Thymus (tissue), 14 donors: ENCODE data around the gene SURF2. TPM values are rescaled to one million over a fixed set of nuclear protein-coding genes. Genes with fewer than 3 reads are reported as not detected.
"Not testable (repeated sequence)": the region's sequence is repeated elsewhere in the genome, so short reads cannot be mapped to it uniquely, and the experiment has no call there.

Source experiments
- DNase-seq, 9 donors: peaks; one replicate each; pipeline ENCODE4 v3.0.0-alpha.2; 2013; ENCODE audit warnings: low spot score in 9 of 9, low read depth in 6 of 9, missing footprints in 1 of 9
- H3K27ac ChIP-seq, 2 donors: one replicate each; pipeline ENCODE4 v1.5.1; 2013; ENCODE audit warnings: control low read depth in 1 of 2, low read depth in 1 of 2, low read length in 1 of 2, mild to moderate bottlenecking in 1 of 2, moderate library complexity in 1 of 2
- H3K27me3 ChIP-seq, 2 donors: one replicate each; pipeline ENCODE4 v1.5.1; 2013; ENCODE audit warnings: low read length in 1 of 2; ENCODE audit not compliant: control insufficient read depth in 2 of 2, insufficient read depth in 1 of 2
- H3K36me3 ChIP-seq, 2 donors: one replicate each; pipeline ENCODE4 v1.5.1; 2013; ENCODE audit warnings: low read length in 1 of 2, mild to moderate bottlenecking in 1 of 2, moderate library complexity in 1 of 2; ENCODE audit not compliant: control insufficient read depth in 2 of 2, insufficient read depth in 2 of 2
- H3K4me1 ChIP-seq, 2 donors: one replicate each; pipeline ENCODE4 v1.5.1; 2013; ENCODE audit warnings: low read length in 2 of 2; ENCODE audit not compliant: control insufficient read depth in 2 of 2, insufficient read depth in 2 of 2
- H3K4me3 ChIP-seq, 2 donors: one replicate each; pipeline ENCODE4 v1.5.1; 2013; ENCODE audit warnings: low read length in 2 of 2, control low read depth in 1 of 2, mild to moderate bottlenecking in 1 of 2
- H3K9me3 ChIP-seq, 2 donors: one replicate each; pipeline ENCODE4 v1.5.1; 2013; ENCODE audit warnings: low read length in 1 of 2, mild to moderate bottlenecking in 1 of 2; ENCODE audit not compliant: control insufficient read depth in 2 of 2, insufficient read depth in 1 of 2
- WGBS: extraction: QIAGEN DNeasy Blood & Tissue Kit; methylation state at CpG from one replicate; pipeline ENCODE4 v1.1.7; 2013; 5-methylcytosine and 5-hydroxymethylcytosine counted together
- long read RNA-seq, 10 donors: transcript quantifications; one replicate each; lab custom pipeline, GENCODE V29; 2026
- polyA plus RNA-seq: library from polyadenylated mRNA; stranded (reverse); fragments of 200-250 nt; gene quantifications from one replicate; pipeline ENCODE4 v1.2.3, GENCODE V29; 2013
- total RNA-seq: library from RNA; stranded (reverse); fragments of 120-200 nt; gene quantifications from one replicate; pipeline ENCODE4 v1.2.4, GENCODE V29; 2013
- donor health status: healthy.

SURF2 gene
- total RNA-seq (21.9 TPM), polyA plus RNA-seq (34.0 TPM)
- long read RNA-seq, donor 1, partial matches to known transcripts = 0 of 1 reads
- long read RNA-seq, donor 1, other reads (novel, unspliced or antisense) = 0 of 1 reads
- long read RNA-seq, donor 2 = 0 reads
- long read RNA-seq, donor 3, transcript SURF2-201 (6 exons, 842 nt) = major isoform, 17 of 58 reads
- long read RNA-seq, donor 3, partial matches to known transcripts = 41 of 58 reads
- long read RNA-seq, donor 3, other reads (novel, unspliced or antisense) = 0 of 58 reads
- long read RNA-seq, donor 4, partial matches to known transcripts = 42 of 44 reads
- long read RNA-seq, donor 4, other reads (novel, unspliced or antisense) = 0 of 44 reads
- long read RNA-seq, donor 5, transcript SURF2-201 (6 exons, 842 nt) = major isoform, 11 of 64 reads
- long read RNA-seq, donor 5, partial matches to known transcripts = 53 of 64 reads
- long read RNA-seq, donor 5, other reads (novel, unspliced or antisense) = 0 of 64 reads
- long read RNA-seq, donor 6, partial matches to known transcripts = 10 of 47 reads
- long read RNA-seq, donor 6, other reads (novel, unspliced or antisense) = 34 of 47 reads
- long read RNA-seq, donor 7, transcript SURF2-201 (6 exons, 842 nt) = major isoform, 10 of 11 reads
- long read RNA-seq, donor 7, partial matches to known transcripts = 0 of 11 reads
- long read RNA-seq, donor 7, other reads (novel, unspliced or antisense) = 0 of 11 reads
- long read RNA-seq, donor 8, partial matches to known transcripts = 0 of 2 reads
- long read RNA-seq, donor 8, other reads (novel, unspliced or antisense) = 0 of 2 reads
- long read RNA-seq, donor 9, transcript SURF2-201 (6 exons, 842 nt) = major isoform, 5 of 5 reads
- long read RNA-seq, donor 9, partial matches to known transcripts = 0 of 5 reads
- long read RNA-seq, donor 9, other reads (novel, unspliced or antisense) = 0 of 5 reads
- long read RNA-seq, donor 10, transcript SURF2-201 (6 exons, 842 nt) = major isoform, 5 of 68 reads
- long read RNA-seq, donor 10, partial matches to known transcripts = 41 of 68 reads
- long read RNA-seq, donor 10, other reads (novel, unspliced or antisense) = 22 of 68 reads

GRCh38 chr9:133356391-133357091 lies at the start of gene SURF2, which contains the start of gene SURF1:
Gene SURF2 (plus strand): TSS chr9:133356550. CDS start chr9:133356593, 43 bp downstream.
Gene SURF1 (minus strand): TSS chr9:133356487. CDS start chr9:133356453, 34 bp downstream.
- DNase-seq = peak in 8 of 9 donors; percentile 72 to 93 (median 80)
- peaks cover 13 to 23% of the 10 kb centered on the region in 2 donors for H3K4me1 ChIP-seq
- WGBS = 2% methylated on average over 78 of the region's 78 CpGs

DNA sequence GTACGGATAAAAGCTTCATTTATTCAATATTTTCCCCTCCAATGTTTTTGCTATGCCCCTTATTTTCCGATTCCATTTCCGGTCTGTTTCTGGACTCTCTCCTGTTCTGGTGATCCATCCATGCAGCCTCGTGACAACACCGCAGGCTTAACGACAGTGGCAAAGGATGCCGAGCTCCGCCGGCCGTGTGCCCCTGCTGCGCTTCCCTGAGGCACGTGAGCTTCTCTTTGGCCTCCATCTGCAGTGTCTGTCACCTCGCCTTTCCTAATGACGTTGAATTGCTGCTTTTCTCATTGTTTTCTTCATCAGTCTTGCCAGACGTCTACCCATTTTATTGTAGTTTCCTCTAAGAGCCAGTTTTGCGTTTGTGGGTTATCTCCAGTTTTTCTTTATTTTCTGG lies 49.0 kb upstream of the SURF2 start:
- 85% methylated on average over 16 of the region's 16 CpGs for WGBS
- H3K27me3 ChIP-seq = peaks cover 0 to 2% of the 10 kb centered on the region in 2 donors
- H3K27ac ChIP-seq = no peak overlapping the region
- H3K9me3 ChIP-seq = no peaks in the 10 kb centered on the region
- peaks cover 0 to 3% of the 10 kb centered on the region in 2 donors for H3K4me1 ChIP-seq
- DNase-seq = no peak
- no peaks in the 10 kb centered on the region for H3K36me3 ChIP-seq
- H3K4me3 ChIP-seq = no peak overlapping the region

More at GRCh38 chr9:133356391-133357091, at the start of gene SURF2, which contains the start of gene SURF1:
- Histone ChIP-seq H3K36me3 (peaks cover 49 to 56% of the 10 kb centered on the region in 2 donors), H3K27me3 (no peaks in the 10 kb centered on the region), H3K9me3 (no peaks in the 10 kb centered on the region), H3K27ac (peak within 1 kb of the TSS; percentile 60 to 73), H3K4me3 (peak within 1 kb of the TSS; percentile 74 to 75)

GRCh38 chr9:133309608-133310007 lies 46.7 kb upstream of the SURF2 start:
- Histone ChIP-seq H3K4me1 (no peaks in the 10 kb centered on the region), H3K27ac (no peak overlapping the region), H3K4me3 (no peak overlapping the region), H3K9me3 (no peaks in the 10 kb centered on the region), H3K36me3 (no peaks in the 10 kb centered on the region), H3K27me3 (no peaks in the 10 kb centered on the region)
- WGBS = 92% methylated on average over 6 of the region's 6 CpGs
- DNase-seq = no peak

- no peak for DNase-seq
Observed at GRCh38 chr9:133315997-133316396, 40.4 kb upstream of the SURF2 start.

GRCh38 chr9:133317551-133317950 lies 38.8 kb upstream of the SURF2 start:
- not testable (repeated sequence) for H3K4me3 ChIP-seq, H3K27ac ChIP-seq, DNase-seq, H3K27me3 ChIP-seq, H3K9me3 ChIP-seq, H3K4me1 ChIP-seq, H3K36me3 ChIP-seq
- 93% methylated on average over 13 of the region's 13 CpGs for WGBS

More at GRCh38 chr9:133315997-133316396, 40.4 kb upstream of the SURF2 start:
- no peak overlapping the region for H3K4me3 ChIP-seq
- H3K9me3 ChIP-seq = no peaks in the 10 kb centered on the region
- no peak overlapping the region for H3K27ac ChIP-seq
- no peaks in the 10 kb centered on the region for H3K27me3 ChIP-seq
- H3K4me1 ChIP-seq = no peaks in the 10 kb centered on the region
- no peaks in the 10 kb centered on the region for H3K36me3 ChIP-seq
- whole genome bisulfite sequencing = 89% methylated on average over 2 of the region's 2 CpGs

- peaks cover 0 to 3% of the 10 kb centered on the region in 2 donors for H3K9me3 ChIP-seq
- no peak for DNase-seq
- no peak overlapping the region for H3K4me3 ChIP-seq
- peaks cover 0 to 4% of the 10 kb centered on the region in 2 donors for H3K27me3 ChIP-seq
- H3K4me1 ChIP-seq = no peaks in the 10 kb centered on the region
- H3K36me3 ChIP-seq = no peaks in the 10 kb centered on the region
- WGBS = 94% methylated on average over 13 of the region's 13 CpGs
- H3K27ac ChIP-seq = no peak overlapping the region
Observed at GRCh38 chr9:133320421-133320881, 35.9 kb upstream of the SURF2 start.

- Histone ChIP-seq H3K4me3 (no peak overlapping the region), H3K4me1 (no peaks in the 10 kb centered on the region), H3K27ac (no peak overlapping the region), H3K9me3 (peaks cover 0 to 3% of the 10 kb centered on the region in 2 donors), H3K36me3 (no peaks in the 10 kb centered on the region), H3K27me3 (peaks cover 0 to 4% of the 10 kb centered on the region in 2 donors)
- WGBS = 94% methylated on average over 13 of the region's 13 CpGs
- no peak for DNase-seq
Observed at GRCh38 chr9:133321411-133321935, 34.9 kb upstream of the SURF2 start.

DNA sequence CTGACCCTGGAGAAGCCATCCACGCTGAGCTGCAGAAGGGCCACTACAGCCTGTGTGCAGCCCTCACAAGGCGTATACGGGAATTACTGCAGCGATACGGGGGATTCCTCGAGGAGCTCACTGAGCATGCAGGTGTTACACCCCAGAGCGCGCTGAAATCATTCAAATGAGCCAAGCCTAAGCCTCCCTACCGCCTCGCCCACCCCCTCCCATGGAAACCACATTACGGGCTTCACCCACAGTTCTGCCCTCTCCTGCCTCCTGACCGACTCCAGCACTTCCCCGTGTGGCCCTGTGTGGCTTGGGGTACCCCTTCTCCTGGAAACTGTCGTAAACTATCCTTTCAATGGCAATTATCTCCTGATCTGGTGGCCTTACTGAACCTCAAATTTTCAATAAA lies 33.6 kb upstream of the SURF2 start:
- WGBS = 59% methylated on average over 14 of the region's 14 CpGs
- H3K27me3 ChIP-seq = peaks cover 0 to 4% of the 10 kb centered on the region in 2 donors
- H3K36me3 ChIP-seq = no peaks in the 10 kb centered on the region
- no peak overlapping the region for H3K27ac ChIP-seq
- peaks cover 0 to 3% of the 10 kb centered on the region in 2 donors for H3K9me3 ChIP-seq
- H3K4me3 ChIP-seq = no peak overlapping the region
- DNase-seq = no peak
- no peaks in the 10 kb centered on the region for H3K4me1 ChIP-seq
